ENCODE data around the gene MOXD1.

DNA sequence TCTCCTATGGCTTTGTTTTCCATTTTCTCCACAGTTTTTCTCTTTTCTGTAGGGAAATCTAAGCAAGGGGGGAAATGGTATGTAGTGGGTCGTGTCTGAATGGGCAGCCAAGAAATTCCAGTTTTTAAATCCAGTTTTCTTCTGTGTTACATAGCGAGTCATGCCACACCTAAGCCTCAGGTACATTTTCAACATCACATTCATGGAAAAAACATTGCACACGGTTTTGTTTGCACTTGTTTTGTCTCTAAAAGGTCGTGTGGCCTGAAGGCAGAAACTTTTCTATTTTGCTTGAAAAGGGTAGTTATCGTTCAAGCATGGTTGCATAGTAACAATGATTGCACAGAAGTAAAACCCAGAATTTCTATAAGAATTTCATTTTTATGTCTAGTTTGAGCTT lies 70.5 kb downstream of the MOXD1 start:
- no peak for TF ChIP-seq CTCF (conservative IDR thresholded peaks at IDR 0.05; ENCODE audit: low read length)
- no peak for TF ChIP-seq EZH2phosphoT487 (IDR thresholded peaks at IDR 0.05; ENCODE audit: borderline replicate concordance, low read depth, low read length)
